COLO829 (cell line): ENCODE measurements around the gene LRRC8D.
A peak's percentile ranks its signal among the peaks of the same experiment; 100 is the strongest.

Experiments
- DNase-seq: peaks from one replicate; pipeline ENCODE4 v3.0.0; 2012; ENCODE audit warnings: low spot score

Gene LRRC8D

GRCh38 chr1:89807983-89808382, 12.8 kb upstream of the LRRC8D start:
- no peak for DNase-seq

- DNase-seq = no peak
These were observed 12.3 kb upstream of the LRRC8D start for GRCh38 chr1:89808441-89809117.

GRCh38 chr1:89809556-89809955, 11.3 kb upstream of the LRRC8D start:
- DNase-seq = no peak

GRCh38 chr1:89810302-89810701, 10.5 kb upstream of the LRRC8D start:
- no peak for DNase-seq

- no peak for DNase-seq
These were observed 10.0 kb upstream of the LRRC8D start for GRCh38 chr1:89810880-89811279.

GRCh38 chr1:89812992-89813391, 7.8 kb upstream of the LRRC8D start:
- DNase-seq = no peak

GRCh38 chr1:89815040-89815439, 5.8 kb upstream of the LRRC8D start:
- no peak for DNase-seq

- DNase-seq = no peak
These were observed 5.2 kb upstream of the LRRC8D start for GRCh38 chr1:89815611-89816010.

- DNase-seq = no peak
These were observed 4.5 kb upstream of the LRRC8D start for GRCh38 chr1:89816366-89816765.

- DNase-seq = no peak
These were observed 683 bp downstream of the LRRC8D start for GRCh38 chr1:89821322-89822108.

- DNase-seq = no peak
These were observed 1.5 kb downstream of the LRRC8D start for GRCh38 chr1:89822109-89822962.

GRCh38 chr1:89822999-89823628, 2.3 kb downstream of the LRRC8D start:
- DNase-seq = no peak

GRCh38 chr1:89823679-89824292, 3.0 kb downstream of the LRRC8D start:
- no peak for DNase-seq

GRCh38 chr1:89826594-89826993, 5.8 kb downstream of the LRRC8D start:
- DNase-seq = no peak

GRCh38 chr1:89827330-89827729, 6.5 kb downstream of the LRRC8D start:
- no peak for DNase-seq

GRCh38 chr1:89827902-89828301, 7.1 kb downstream of the LRRC8D start:
- no peak for DNase-seq

- DNase-seq = no peak
These were observed 8.4 kb downstream of the LRRC8D start for GRCh38 chr1:89829186-89829585.

GRCh38 chr1:89831462-89832120, 10.8 kb downstream of the LRRC8D start:
- DNase-seq = no peak

- no peak for DNase-seq
These were observed 11.8 kb downstream of the LRRC8D start for GRCh38 chr1:89832496-89833127.

- peak; percentile 72 for DNase-seq
These were observed 12.6 kb downstream of the LRRC8D start for GRCh38 chr1:89833183-89834082.
